ENCODE measurements around the gene SLC17A5. TPM values are rescaled to one million over a fixed set of nuclear protein-coding genes. Genes with fewer than 3 reads are reported as not detected.
"Not testable (repeated sequence)": the region's sequence is repeated elsewhere in the genome, so short reads cannot be mapped to it uniquely, and the experiment has no call there.

SLC17A5 gene
- total RNA-seq, 1 experiment from 2014 or later = 11.2 TPM

DNA sequence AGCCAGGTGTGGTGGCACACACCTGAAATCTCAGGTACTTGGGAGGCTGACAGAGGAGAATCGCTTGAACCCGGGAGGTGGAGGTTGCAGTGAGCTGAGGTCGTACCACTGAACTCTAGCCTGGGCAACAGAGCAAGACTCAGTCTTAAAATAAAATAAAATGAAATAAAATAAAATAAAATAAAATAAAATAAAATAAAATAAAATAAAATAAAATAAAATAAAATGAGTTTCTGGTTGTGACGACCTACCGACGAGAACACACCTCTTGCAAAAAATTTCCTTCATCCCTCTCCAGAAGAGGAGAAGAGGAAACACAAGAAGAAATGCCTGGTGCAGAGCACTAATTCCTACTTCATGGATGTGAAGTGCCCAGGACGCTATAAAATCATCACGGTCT lies 35.7 kb downstream of the SLC17A5 start:
- DNase-seq (ENCODE audit: low read depth) = not testable (repeated sequence)

DNA sequence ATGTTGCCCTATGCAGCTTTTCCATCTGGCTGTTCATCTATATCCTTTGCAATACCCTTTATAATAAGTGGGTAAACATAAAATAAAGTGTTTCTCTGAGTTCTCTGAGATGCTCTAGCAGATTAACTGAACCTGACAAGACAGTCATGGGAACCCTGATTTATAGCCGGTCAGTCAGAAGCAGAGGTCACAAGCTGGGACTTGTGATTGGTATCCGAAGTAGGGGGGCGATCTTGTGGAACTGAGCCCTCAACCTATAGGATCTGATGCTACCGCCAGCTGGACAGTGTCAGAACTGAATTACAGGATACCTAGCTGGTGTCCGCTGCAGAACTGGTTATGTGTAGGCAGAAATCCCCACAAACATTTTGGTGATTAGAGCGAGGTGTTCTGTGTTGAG lies 39.0 kb downstream of the SLC17A5 start:
- DNase-seq (ENCODE audit: low read depth) = no peak

DNA sequence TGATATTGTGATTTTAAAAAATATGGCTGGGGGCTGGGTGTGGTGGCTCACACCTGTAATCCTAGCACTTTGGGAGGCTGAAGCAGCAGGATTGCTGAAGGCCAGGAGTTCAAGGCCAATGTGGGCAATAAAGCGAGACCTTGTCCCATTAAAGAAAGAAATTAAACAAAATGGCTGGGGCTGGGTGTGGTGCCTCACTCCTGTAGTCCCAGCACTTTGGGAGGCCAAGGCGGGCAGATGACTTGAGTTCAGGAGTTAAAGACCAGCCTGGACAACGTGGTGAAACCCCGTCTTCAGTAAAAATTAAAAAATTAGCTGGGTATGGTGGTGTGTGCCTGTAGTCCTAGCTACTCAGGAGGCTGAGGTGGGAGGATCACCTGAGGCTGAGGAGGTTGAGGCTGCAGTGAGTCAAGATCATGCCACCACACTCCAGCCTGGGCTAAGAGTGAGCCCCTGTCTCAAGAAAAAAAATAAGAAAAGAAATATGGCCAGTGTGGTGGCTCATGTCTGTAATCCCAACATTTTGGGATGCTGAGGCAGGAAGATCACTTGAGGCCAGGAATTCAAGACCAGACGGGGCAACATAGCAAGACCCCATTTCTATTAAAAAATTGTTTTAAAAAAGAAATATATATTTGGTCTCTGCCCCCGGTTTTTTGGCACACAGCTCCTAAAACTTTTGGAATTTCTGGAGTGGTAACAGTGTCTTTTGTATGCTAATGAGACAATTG lies 39.8 kb downstream of the SLC17A5 start:
- no peak for DNase-seq (ENCODE audit: low read depth)

DNA sequence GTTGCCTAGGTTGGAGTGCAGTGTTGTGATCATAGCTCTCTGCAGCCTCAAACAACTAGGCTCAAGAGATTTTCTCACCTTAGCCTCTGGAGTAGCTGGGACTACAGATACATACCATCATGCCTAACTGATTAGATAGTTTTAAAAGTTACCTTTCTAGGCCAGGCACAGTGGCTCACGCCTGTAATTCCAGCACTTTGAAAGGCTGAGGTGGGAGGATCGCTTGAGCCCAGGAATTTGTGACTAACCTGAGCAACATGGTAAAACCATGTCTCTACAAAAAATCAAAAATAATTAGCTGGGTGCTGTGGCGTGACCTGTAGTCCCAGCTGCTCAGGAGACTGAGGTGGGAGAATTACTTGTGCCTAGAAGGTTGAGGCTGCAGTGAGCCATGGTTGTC lies 41.2 kb downstream of the SLC17A5 start:
- DNase-seq (ENCODE audit: low read depth) = no peak

DNA sequence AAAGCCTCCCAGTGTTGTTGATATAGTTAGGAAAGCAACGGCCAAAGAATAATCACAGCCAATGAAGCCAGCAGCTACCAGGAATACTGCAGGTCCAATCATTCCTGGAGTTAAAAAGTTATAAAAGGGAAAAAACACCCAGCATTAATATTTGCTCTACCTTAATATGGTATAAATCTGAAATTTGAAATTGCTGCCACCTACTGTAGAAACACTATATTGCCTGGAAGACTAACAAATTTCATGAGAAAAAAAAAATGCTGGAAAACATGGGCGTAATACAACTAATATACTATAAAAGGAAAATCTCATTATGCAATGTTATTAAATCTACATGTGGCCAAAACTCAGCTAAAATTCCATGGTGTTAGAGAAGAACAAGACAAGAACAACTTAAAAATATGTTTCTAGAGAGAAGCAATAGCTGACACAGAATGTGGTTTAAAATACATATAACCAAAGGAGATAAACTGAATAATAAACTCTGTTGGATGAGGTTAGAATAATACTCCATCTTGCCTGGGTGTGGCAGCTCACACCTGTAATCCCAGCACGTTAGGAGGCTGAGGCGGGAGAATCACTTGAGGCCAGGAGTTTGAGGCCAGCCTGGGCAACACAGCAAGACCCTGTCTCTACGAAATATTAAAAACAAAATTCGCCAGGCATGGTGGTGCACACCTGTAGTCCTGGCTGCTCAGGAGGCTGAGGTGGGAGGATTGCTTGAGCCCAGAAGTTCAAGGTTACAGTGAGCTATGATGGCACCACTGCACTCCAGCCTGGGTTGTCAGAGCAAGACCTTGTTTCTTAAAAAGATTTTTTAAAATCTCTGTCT lies 43.1 kb downstream of the SLC17A5 start:
- DNase-seq (ENCODE audit: low read depth) = peak; percentile 59

DNA sequence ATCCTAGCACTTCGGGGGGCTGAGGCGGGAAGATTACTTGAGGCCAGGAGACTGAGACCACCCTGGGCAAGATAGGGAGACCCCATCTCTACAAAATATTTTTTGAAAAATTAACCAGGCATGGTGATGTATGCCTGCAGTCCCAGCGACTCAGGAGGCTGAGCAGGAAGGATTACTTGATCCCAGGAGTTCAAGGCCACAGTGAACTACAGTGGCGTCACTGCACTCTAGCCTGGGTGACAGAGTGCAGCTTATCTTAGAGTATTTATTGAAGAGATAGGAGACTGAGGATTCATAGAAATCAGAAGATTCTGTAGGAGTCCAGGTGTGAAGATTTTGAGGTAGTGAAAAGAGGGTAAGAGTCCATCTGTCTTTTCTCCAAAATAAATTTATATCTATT lies 45.0 kb downstream of the SLC17A5 start:
- DNase-seq (ENCODE audit: low read depth) = no peak

DNA sequence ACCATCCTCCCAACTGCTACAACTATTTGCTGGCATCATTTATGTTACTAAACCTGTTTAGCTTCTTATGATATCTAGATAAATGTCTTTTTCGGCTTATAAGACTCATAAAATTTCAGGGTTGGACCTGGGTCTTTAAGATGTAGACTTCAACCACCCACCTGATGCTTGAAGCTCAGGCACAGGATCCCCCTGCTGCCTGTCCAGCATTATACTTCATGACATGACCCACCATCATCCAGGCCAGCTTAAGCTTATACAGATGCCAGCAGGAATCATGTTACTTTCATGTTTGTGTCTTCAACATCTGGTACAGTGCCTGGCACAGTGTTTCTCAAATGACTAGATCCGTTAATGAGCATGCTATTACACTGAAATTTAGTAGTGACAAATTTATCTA lies 47.4 kb downstream of the SLC17A5 start:
- DNase-seq (ENCODE audit: low read depth) = no peak

DNA sequence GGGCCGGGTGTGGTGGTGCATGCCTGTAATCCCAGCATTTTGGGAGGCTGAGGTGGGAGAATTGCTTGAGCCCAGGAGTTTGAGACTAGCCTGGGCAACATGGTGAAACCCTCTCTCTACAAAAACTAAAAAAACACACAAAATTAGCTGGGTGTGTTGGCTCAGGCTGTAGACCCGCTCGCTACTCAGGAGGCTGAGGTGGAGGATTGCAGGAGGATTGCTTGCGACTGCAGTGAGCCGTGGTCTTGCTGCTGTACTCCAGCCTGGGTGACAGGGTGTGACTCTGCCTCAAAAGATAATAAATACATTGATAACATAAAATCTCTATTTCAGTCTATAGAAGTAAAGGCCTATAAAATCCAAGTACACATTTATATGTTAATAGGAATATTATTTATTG lies 49.3 kb downstream of the SLC17A5 start:
- DNase-seq (ENCODE audit: low read depth) = no peak

DNA sequence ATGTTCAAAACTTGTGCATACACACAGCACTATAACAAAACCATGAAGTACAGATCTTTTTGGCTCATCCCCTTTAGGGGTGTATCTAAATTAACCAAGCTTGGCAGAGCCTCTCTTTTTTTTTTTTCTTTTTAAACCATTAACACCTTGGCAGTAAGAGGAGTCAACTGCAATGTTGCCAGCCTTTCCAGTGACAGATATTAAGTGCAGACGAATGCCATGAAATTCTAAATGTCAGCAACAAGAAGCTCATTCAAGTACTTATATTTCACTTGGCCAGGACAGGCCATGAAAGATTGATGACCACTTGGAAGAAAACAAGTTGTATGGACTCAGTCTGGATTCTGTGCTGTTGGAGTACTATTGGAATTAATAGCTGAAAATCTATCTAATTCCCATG lies 49.8 kb downstream of the SLC17A5 start:
- DNase-seq (ENCODE audit: low read depth) = no peak

DNA sequence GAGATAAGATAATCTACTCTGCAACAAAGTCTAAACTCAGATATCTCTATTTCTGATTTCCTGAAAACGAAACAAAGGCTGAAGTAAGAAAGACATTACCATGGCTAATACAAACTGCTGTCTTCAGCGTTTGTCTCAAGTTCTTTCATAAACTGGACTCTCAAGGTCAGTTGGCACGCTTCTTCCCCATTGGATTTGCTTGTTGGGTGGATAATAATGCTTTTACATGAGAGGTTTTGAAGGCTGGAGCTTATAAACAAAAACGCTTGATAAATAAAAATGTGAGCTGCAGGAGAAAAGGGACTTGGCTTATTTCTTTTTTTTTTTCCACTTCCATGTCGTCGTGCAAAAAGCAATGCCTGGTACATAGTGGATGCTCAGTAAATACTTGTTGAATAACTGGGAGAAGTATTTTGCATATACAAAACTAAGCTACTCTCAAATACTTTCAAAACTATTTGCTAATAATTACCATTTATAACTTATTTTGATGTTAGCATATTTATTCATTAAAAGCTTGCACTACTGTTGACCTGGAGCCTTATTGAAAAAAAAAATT lies 67.3 kb downstream of the SLC17A5 start:
- DNase-seq (ENCODE audit: low read depth) = peak; percentile 26

DNA sequence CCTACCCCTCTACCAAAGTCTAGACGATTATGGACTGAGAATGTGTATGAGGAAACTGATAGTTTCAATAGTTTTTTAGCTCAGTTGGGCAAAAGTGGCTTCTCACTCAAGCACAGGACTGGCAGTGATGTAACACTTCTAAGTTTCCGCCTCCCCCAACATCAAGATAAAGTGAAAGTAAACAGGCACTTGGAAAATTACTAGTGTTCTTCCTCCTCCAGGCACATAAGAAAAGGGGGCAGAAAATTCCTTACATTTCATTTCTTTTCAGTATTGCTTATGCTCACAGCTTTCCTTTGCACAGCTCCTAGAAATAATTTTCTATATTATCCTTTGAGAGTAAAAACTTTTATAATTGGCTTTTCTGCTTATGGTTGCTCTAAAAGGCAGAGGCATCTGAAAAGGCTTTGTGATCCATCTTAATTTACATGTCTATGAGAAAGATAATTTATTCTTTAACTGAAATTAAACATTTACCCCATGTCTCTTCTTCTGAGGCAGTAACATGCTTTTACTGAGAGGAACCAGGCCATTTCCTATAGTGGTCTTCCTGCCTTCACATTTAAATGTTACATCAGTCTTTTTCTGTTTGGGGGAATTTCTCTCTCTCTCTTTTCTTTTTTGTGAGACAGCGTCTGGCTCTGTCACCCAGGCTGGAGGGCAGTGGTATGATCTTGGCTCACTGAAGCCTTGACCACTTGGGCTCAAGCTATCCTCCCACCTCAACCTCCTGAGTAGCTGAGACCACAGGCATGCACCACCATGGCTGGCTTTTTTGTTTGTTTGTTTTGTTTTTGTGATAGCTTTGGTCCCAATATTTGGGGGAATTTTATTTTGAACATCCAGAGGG lies 68.0 kb downstream of the SLC17A5 start:
- peak; percentile 78 for DNase-seq (ENCODE audit: low read depth)

DNA sequence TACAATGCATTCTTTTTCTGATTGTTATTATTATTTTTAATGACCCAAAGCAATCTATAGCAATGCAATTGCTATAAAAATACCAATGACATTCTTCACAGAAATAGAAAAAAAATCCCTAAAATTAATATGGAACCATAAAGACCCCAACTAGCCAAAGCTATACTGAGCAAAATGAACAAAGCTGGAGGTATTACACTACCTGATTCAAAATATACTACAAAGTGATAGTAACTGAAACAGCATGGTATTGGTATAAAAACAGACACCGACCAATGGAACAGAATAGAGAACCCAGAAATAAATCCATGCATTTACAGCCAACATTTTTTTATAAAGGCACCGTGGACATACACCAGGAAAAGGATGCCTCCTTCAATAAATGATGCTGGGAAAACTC lies 72.5 kb downstream of the SLC17A5 start:
- no peak for DNase-seq (ENCODE audit: low read depth)

DNA sequence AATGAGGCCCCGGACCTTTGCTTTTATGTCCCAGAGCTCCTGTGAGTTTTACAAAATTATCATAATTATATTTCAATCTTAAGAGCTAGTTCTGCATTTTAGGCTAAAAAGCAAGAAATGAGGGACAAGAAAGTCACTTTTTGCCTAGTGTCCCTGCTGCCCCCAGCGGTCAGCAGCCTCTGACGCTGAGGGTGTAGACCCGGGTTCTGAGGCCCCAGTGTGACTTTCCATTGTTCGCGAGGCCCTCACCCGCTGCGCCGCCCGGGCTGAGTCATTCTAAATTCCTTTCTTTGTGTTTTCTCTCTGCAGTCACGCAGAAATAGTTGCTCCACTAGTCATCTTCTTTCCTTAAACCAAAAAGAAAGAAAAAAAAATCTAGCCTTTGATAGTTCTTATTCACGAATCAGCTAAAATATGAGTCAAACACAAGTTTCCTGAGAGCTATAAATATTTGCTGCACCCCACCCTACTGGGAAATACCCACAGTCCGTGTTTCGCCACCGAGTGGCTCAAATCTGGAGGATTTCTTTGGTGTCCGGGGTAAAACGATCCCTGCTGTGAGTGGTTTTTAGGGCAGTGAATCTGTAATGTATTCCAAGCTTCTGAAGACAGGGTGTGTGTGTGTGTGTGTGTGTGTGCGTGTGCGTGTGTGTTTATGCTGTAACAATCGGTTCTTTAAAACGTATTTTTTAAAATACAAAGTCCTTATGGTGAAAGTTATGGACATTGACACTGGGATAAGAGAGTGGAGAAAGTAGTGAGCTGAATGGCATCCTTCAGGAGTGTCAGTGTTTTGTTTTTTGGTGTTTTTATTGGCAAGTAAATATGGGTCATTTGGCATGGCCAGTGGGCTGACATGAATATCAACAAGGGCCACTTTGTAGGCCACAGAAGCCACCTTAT lies 73.3 kb downstream of the SLC17A5 start:
- peak; percentile 99 for DNase-seq (ENCODE audit: low read depth)

DNA sequence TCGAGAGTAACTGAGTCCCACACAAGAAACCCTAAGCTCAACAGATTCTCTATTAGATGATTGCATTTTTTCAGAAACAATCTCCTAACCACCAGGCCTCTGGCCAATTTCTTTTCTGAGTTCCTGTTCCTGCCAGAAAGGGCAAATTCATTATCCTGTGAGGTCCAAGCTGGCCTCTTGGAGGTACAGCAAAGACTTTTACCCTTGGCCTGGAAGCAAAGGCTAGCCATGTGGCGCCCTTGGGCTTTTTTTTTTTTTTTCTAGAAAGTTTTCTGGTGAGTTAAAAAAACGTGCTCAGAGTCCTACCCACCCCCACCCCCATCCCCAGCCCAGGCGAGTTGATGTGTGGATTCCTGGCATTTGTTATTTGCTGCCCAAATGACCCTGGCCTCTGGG lies 73.9 kb downstream of the SLC17A5 start:
- peak; percentile 85 for DNase-seq (ENCODE audit: low read depth)

DNA sequence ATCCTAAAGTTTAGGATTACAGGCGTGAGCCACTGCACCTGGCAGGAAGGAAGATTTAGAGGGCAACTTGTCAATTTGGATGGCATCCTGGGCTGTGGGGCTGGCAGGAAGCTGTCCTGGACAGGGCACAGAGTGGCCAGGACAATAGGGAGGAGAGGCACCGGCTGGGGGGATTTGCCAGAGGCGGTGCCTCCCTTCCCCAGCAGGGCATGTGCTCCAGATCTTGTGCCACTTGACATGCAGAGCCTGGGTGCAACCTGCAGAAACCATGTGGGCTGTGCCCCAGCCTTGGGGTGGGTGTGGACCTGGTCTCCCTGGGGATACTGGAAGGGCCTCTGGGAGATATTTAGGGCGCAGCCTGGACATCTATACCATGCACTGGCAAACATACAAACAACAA lies 74.4 kb downstream of the SLC17A5 start:
- DNase-seq (ENCODE audit: low read depth) = no peak

DNA sequence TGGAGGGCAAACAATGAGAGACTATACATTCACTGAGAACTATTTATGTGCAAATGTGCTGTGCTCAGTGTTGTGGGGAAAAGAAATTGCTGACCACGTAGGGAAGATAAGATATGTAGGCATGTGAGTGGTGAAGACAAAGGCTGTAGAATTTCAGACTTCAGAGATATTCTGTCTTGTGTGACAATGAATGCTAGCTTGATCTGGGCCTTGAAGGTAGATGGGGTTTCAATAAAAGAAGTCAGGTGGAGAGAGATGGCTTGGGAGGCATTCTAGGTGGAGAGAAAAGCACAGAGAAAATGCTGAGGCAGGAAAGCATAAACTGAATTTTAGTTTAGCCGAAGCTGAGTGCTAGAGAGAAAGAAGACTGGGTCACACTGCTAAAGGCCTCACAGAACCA lies 76.1 kb downstream of the SLC17A5 start:
- DNase-seq (ENCODE audit: low read depth) = no peak

DNA sequence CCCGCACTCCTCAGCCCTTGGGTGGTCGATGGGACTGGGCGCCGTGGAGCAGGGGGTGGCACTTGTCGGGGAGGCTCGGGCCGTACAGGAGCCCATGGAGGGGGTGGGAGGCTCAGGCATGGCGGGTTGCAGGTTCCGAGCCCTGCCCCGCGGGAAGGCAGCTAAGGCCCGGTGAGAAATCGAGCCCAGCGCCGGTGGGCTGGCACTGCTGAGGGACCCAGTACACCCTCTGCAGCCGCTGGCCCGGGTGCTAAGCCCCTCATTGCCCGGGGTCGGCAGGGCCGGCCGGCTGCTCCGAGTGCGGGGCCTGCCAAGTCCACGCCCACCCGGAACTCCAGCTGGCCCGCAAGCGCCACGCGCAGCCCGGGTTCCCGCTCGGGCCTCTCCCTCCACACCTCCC lies 81.3 kb downstream of the SLC17A5 start:
- not testable (repeated sequence) for DNase-seq (ENCODE audit: low read depth)

DNA sequence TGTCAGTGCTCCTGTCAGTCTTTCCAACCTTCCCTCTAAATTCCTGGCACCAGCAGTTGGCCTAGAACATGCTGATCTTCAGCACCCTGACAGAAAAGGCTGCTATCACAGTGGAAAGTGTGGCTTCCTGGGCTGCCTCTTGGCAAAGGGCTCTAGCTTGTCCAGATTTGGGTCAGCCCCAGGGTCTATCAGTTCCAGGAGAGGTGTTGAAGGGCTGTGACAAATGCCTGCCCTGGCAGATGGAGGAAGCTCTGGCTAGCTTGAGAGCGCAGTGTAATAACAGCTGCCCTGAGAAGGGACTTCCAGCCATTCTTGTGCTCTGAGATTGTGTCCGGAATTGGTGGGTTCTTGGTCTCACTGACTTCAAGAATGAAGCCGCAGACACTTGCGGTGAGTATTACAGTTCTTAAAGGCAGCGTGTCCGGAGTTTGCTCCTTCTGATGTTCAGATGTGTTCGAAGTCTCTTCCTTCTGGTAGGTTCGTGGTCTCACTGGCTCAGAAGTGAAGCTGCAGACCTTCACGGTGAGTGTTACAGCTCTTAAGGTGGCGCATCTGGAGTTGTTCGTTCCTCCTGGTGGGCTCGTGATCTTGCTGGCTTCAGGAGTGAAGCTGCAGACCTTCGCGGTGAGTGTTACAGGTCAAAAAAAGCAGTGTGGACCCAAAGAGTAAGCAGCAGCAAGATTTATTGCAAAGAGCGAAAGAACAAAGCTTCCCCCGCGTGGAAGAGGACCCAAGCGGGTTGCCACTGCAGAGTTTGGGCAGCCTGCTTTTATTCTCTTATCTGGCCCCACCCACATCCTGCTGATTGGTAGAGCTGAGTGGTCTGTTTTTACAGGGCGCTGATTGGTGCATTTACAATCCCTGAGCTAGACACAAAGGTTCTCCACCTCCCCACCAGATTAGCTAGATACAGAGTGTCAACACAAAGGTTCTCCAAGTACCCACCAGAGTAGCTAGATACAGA lies 82.3 kb downstream of the SLC17A5 start:
- not testable (repeated sequence) for DNase-seq (ENCODE audit: low read depth)

DNA sequence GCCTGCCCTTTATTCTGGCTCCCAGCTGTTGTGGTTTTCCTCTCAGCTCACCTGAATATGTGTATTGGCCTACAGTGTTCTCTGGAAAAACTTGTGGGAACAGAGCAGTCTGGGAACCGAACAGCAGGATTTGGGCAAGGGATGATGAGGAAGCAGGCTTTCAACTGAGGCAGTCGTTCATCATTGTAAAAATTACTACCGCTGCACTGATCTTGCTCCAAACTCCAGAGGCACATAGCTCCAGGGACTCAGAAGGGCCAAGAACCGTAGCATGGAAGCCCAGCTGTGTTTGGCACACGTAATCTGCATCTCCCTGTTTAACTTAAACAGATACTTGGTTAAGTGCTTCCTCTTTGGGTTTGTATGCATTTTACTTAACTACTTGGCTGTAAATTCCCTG lies 84.7 kb downstream of the SLC17A5 start:
- DNase-seq (ENCODE audit: low read depth) = no peak
